B cell (primary cell): ENCODE measurements around the gene TEX14. TPM values are rescaled to one million over a fixed set of nuclear protein-coding genes. Genes with fewer than 3 reads are reported as not detected.

Source experiments
- ATAC-seq: fragments of 200-7000 bp; cut with Tn5 transposase; one replicate; pipeline ENCODE4 v1.10.0; 2021; ENCODE audit warnings: low read depth, mild to moderate bottlenecking, moderate number of reproducible peaks, moderate library complexity
- CTCF ChIA-PET: fragments of 350-600 bp; sonication (Branson Sonifier 250); formaldehyde crosslinking; loops from one replicate; lab custom pipeline; 2021; ENCODE audit warnings: antibody characterized with exemption, inconsistent platforms; lab: Charles Lee
- POLR2A ChIA-PET: fragments of 350-600 bp; sonication (Branson Sonifier 250); formaldehyde crosslinking; loops from one replicate; lab custom pipeline; 2021; ENCODE audit warnings: antibody characterized with exemption; lab: Charles Lee
- DNase-seq: peaks from one replicate; pipeline ENCODE4 v3.0.0; 2013
- H2AFZ ChIP-seq: 2 replicates; pipeline ENCODE4 v1.6.1; 2012; ENCODE audit warnings: mild to moderate bottlenecking, low read depth, low read length; ENCODE audit not compliant: insufficient read depth, poor library complexity, severe bottlenecking
- H3K27ac ChIP-seq, 2 donors: 1 replicate in 1 of 2; 2 replicates in 1 of 2; pipeline ENCODE4 v1.5.1; 2012 to 2013; ENCODE audit warnings: low read length in 2 of 2, mild to moderate bottlenecking in 2 of 2, moderate library complexity in 1 of 2
- H3K27me3 ChIP-seq, 4 experiments: fragments of 200-600 bp in 1 of 4; sonication (generic) in 1 of 4; replicated peaks in 1 of 4; 1 replicate in 2 of 4; 2 replicates in 2 of 4; pipeline versions ENCODE4 v1.6.1 to v1.7.0; 2013 to 2016; ENCODE audit warnings: low read length in 3 of 4, mild to moderate bottlenecking in 2 of 4, mixed read lengths in 1 of 4, moderate library complexity in 1 of 4; ENCODE audit not compliant: insufficient read depth in 4 of 4, control insufficient read depth in 3 of 4; ENCODE audit errors: control extremely low read depth in 1 of 4
- H3K36me3 ChIP-seq, 2 experiments: replicated peaks in 1 of 2; 1 replicate in 1 of 2; 2 replicates in 1 of 2; pipeline versions ENCODE4 v1.6.1 to v1.7.1; 2013; ENCODE audit warnings: low read length in 1 of 2; ENCODE audit not compliant: insufficient read depth in 2 of 2, control insufficient read depth in 1 of 2; ENCODE audit errors: control extremely low read depth in 1 of 2, extremely low read depth in 1 of 2
- H3K4me1 ChIP-seq, 2 donors: fragments of 200-600 bp in 1 of 2; sonication (generic) in 1 of 2; 1 replicate in 1 of 2; 2 replicates in 1 of 2; pipeline versions ENCODE4 v1.5.1 to v1.6.1; 2013 to 2017; ENCODE audit warnings: low read length in 2 of 2; ENCODE audit not compliant: control insufficient read depth in 2 of 2, insufficient read depth in 2 of 2
- H3K4me2 ChIP-seq: replicated peaks from 2 replicates; pipeline ENCODE3; 2012; ENCODE audit warnings: mild to moderate bottlenecking, low read depth, low read length; ENCODE audit not compliant: poor library complexity, severe bottlenecking
- H3K4me3 ChIP-seq, 5 experiments: fragments of 200-600 bp in 1 of 5; sonication (generic) in 1 of 5; 1 replicate in 3 of 5; 2 replicates in 2 of 5; pipeline versions ENCODE4 v1.5.1 to v1.7.0; 2011 to 2016; ENCODE audit warnings: low read length in 4 of 5, mild to moderate bottlenecking in 4 of 5, low read depth in 2 of 5, control low read depth in 1 of 5, moderate library complexity in 1 of 5; ENCODE audit not compliant: insufficient read depth in 1 of 5; ENCODE audit errors: control extremely low read depth in 1 of 5, extremely low read depth in 1 of 5
- H3K79me2 ChIP-seq: fragments of 200-600 bp; sonication (generic); one replicate; pipeline ENCODE4 v1.6.0; 2016; ENCODE audit warnings: low read length; ENCODE audit not compliant: control insufficient read depth, insufficient read depth
- H3K9ac ChIP-seq: fragments of 200-600 bp; sonication (generic); 2 replicates; pipeline ENCODE4 v1.6.1; 2017; ENCODE audit warnings: mild to moderate bottlenecking, low read length, moderate library complexity
- H3K9me3 ChIP-seq, 3 donors: one replicate each; pipeline versions ENCODE4 v1.6.1 to v1.7.1; 2013; ENCODE audit warnings: low read length in 2 of 3; ENCODE audit not compliant: control insufficient read depth in 2 of 3, insufficient read depth in 1 of 3; ENCODE audit errors: control extremely low read depth in 1 of 3
- H4K20me1 ChIP-seq: 2 replicates; pipeline ENCODE4 v1.6.0; 2012; ENCODE audit warnings: mild to moderate bottlenecking, low read length; ENCODE audit not compliant: insufficient read depth, control insufficient read depth, poor library complexity, severe bottlenecking
- H3K27ac Mint-ChIP-seq: one replicate; pipeline ENCODE4 v1.8.0; 2021; ENCODE audit warnings: mixed read lengths
- H3K27me3 Mint-ChIP-seq: one replicate; pipeline ENCODE4 v1.8.0; 2021; ENCODE audit warnings: mixed read lengths
- H3K4me1 Mint-ChIP-seq: one replicate; pipeline ENCODE4 v1.8.0; 2021; ENCODE audit warnings: mixed read lengths
- H3K4me3 Mint-ChIP-seq: one replicate; pipeline ENCODE4 v1.8.0; 2021; ENCODE audit warnings: mixed read lengths
- H3K9me3 Mint-ChIP-seq: one replicate; pipeline ENCODE4 v1.8.0; 2022; ENCODE audit warnings: mixed read lengths; ENCODE audit not compliant: insufficient read depth
- CTCF ChIP-seq: fragments of 200-600 bp; IDR thresholded peaks from one replicate; pipeline ENCODE4 v1.8.0; 2022; ENCODE audit warnings: antibody characterized with exemption, mild to moderate bottlenecking
- EZH2 ChIP-seq: IDR thresholded peaks from 2 replicates; pipeline ENCODE4 v1.6.1; 2012; ENCODE audit warnings: borderline replicate concordance, low read depth, mild to moderate bottlenecking, moderate library complexity, low read length; ENCODE audit not compliant: insufficient read depth, poor library complexity, severe bottlenecking
- WGBS: methylation state at CpG from one replicate; pipeline ENCODE4 v1.1.5; 2013; ENCODE audit warnings: missing lambda C conversion rate; ENCODE audit not compliant: insufficient coverage; 5-methylcytosine and 5-hydroxymethylcytosine counted together
- intact Hi-C: fragments of 100-400 bp; cut with micrococcal nuclease; formaldehyde crosslinking; loops from one replicate; pipeline ENCODE4 v1.10.0; 2022
- polyA plus RNA-seq: library from polyadenylated mRNA; depleted of rRNA; stranded (reverse); fragments of >200 nt; gene quantifications from 2 replicates; pipeline ENCODE4 v1.2.3, GENCODE V29; 2012
- total RNA-seq, 2 donors: library from RNA; stranded (reverse); fragments of 120-200 nt in 1 of 2; gene quantifications; 1 replicate in 1 of 2; 2 replicates in 1 of 2; pipeline versions ENCODE4 v1.2.3 to v1.2.4, GENCODE V29; 2013 to 2022

TEX14 gene
- total and polyA plus RNA-seq, 2 donors (not counting 1 experiment from before 2014, with no cell fraction given): 0.10 to 0.20 TPM

- no peak overlapping the region for H3K27ac Mint-ChIP-seq
- H3K27me3 ChIP-seq: no peaks in the 10 kb centered on the region
- no peak overlapping the region for H3K4me3 ChIP-seq
- DNase-seq (no peak), ATAC-seq (no peak)
- H3K79me2 ChIP-seq: no peaks in the 10 kb centered on the region
- no peak for TF ChIP-seq EZH2
- TF ChIP-seq CTCF: no peak
- POLR2A ChIA-PET: no interaction called here
- no peak overlapping the region for H3K4me3 Mint-ChIP-seq
- H3K9ac ChIP-seq: no peak overlapping the region
- H4K20me1 ChIP-seq: no peaks in the 10 kb centered on the region
- H3K9me3 ChIP-seq: no peaks in the 10 kb centered on the region
- peaks cover 5 to 24% of the 10 kb centered on the region in 2 experiments for H3K36me3 ChIP-seq
- WGBS: 67% methylated on average over 1 of the region's 5 CpGs
- H3K27ac ChIP-seq: no peak overlapping the region
- H3K4me1 ChIP-seq: no peaks in the 10 kb centered on the region
- no peak overlapping the region for H3K4me2 ChIP-seq
- no peak overlapping the region for H2AFZ ChIP-seq
- intact Hi-C loops: no loop called here
- H3K4me1 Mint-ChIP-seq: peaks cover 6% of the 10 kb centered on the region
- CTCF ChIA-PET: interaction anchor here (1.2 kb wide), 1 partner anchor 11 kb away, joined by 4 read pairs; no protein-coding TSS in a partner anchor
- no peaks in the 10 kb centered on the region for H3K9me3 Mint-ChIP-seq
- no peaks in the 10 kb centered on the region for H3K27me3 Mint-ChIP-seq
These were observed 10.2 kb upstream of the TEX14 start for GRCh38 chr17:58702045-58702476.

- Histone ChIP-seq H2AFZ (no peak overlapping the region), H3K4me2 (no peak overlapping the region), H3K4me3 (no peak overlapping the region), H3K36me3 (peaks cover 5 to 34% of the 10 kb centered on the region in 2 experiments), H3K79me2 (peaks cover 8% of the 10 kb centered on the region), H3K27ac (no peak overlapping the region), H3K9ac (no peak overlapping the region), H3K4me1 (no peaks in the 10 kb centered on the region), H4K20me1 (no peaks in the 10 kb centered on the region), H3K9me3 (no peaks in the 10 kb centered on the region), H3K27me3 (no peaks in the 10 kb centered on the region)
- CTCF ChIA-PET: interaction anchor here (0.7 to 2.0 kb wide), 2 partner anchors 11 to 158 kb away, joined by 4 to 6 read pairs; no protein-coding TSS in a partner anchor
- peaks cover 7% of the 10 kb centered on the region for H3K4me1 Mint-ChIP-seq
- WGBS: 93% methylated on average over 10 of the region's 11 CpGs
- no peak for TF ChIP-seq CTCF
- no peak for TF ChIP-seq EZH2
- no peak overlapping the region for H3K27ac Mint-ChIP-seq
- ATAC-seq (no peak), DNase-seq (no peak)
- no peaks in the 10 kb centered on the region for H3K27me3 Mint-ChIP-seq
- POLR2A ChIA-PET: no interaction called here
- no peaks in the 10 kb centered on the region for H3K9me3 Mint-ChIP-seq
- H3K4me3 Mint-ChIP-seq: no peak overlapping the region
- intact Hi-C loops: loop anchor here (10.0 kb wide), 1 partner anchor 115 kb away; no protein-coding TSS in a partner anchor
These were observed 7.9 kb upstream of the TEX14 start for GRCh38 chr17:58699771-58700170.
